Hepatocyte (in vitro differentiated cells): ENCODE data around the gene DUS2.

Experiments
- CTCF ChIP-seq: fragments of 200-600 bp; sonication (generic); IDR thresholded peaks from 2 replicates; pipeline ENCODE4 v1.5.1; 2016; ENCODE audit warnings: antibody characterized with exemption, mild to moderate bottlenecking; ENCODE audit not compliant: poor library complexity
- EZH2 ChIP-seq: fragments of 200-600 bp; sonication (generic); IDR thresholded peaks from 2 replicates; pipeline ENCODE4 v1.6.1; 2016; ENCODE audit warnings: antibody characterized with exemption, mild to moderate bottlenecking, borderline replicate concordance

GRCh38 chr16:68071518-68071901, 48.4 kb downstream of the DUS2 start:
- TF ChIP-seq CTCF (no peak), EZH2 (no peak)
